Bronchial epithelial cell (primary cell): ENCODE measurements around the gene NR1H3. TPM values are rescaled to one million over a fixed set of nuclear protein-coding genes. Genes with fewer than 3 reads are reported as not detected.

Experiments used
- DNase-seq: peaks from one replicate; pipeline ENCODE4 v3.0.0-alpha.2; 2010; ENCODE audit warnings: low read depth
- FAIRE-seq: peaks from 2 replicates; lab custom pipeline; 2011; peaks lifted over from hg19 to GRCh38; lab: Jason Lieb, UNC
- H3K27me3 ChIP-seq: 2 replicates; pipeline ENCODE4 v1.5.1; 2011; ENCODE audit warnings: low read length; ENCODE audit not compliant: control insufficient read depth, insufficient read depth
- H3K36me3 ChIP-seq: 2 replicates; pipeline ENCODE4 v1.5.1; 2011; ENCODE audit warnings: low read length; ENCODE audit not compliant: control insufficient read depth, insufficient read depth
- H3K4me3 ChIP-seq: 2 replicates; pipeline ENCODE4 v1.5.1; 2011; ENCODE audit warnings: mild to moderate bottlenecking, low read depth, low read length, control low read depth
- total RNA-seq: library from RNA; depleted of rRNA; stranded (reverse); fragments of >200 nt; gene quantifications from 2 replicates; pipeline ENCODE4 v1.2.1, GENCODE V29; 2014
- TF ChIP-seq, protein P1 (sequence below): IDR thresholded peaks from 2 replicates; pipeline ENCODE4 v1.5.1; 2011; ENCODE audit warnings: mild to moderate bottlenecking, moderate library complexity, low read length, control low read depth, inconsistent platforms; ENCODE audit not compliant: insufficient read depth, severe bottlenecking

Gene NR1H3
- total RNA-seq, 1 donor from 2014 or later = 9.5 TPM

DNA sequence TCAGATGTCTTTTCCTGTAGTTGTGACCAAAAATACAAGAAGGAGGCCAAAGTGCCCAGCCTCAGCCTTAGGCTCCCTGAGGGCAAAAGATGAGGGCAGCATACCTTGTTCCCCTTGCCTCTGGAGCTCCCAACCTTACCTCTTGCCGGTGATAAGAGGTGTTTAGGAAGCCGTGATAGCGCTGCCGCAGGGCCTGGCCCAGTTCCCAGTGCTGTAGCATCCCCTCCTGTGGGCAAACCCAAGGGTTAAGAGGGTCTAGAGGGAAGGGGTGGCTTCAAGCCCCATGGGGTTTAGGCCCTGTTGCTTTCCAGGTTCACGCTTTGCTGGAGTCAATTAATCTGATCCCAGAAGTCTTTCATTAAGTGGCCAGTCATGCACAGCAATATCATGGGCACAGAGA is 10.3 kb upstream of the NR1H3 start:
- Histone ChIP-seq H3K27me3 (no peaks in the 10 kb centered on the region), H3K36me3 (peaks cover 17% of the 10 kb centered on the region), H3K4me3 (no peak overlapping the region)
- no peak for FAIRE-seq
- TF ChIP-seq, protein P1, sequence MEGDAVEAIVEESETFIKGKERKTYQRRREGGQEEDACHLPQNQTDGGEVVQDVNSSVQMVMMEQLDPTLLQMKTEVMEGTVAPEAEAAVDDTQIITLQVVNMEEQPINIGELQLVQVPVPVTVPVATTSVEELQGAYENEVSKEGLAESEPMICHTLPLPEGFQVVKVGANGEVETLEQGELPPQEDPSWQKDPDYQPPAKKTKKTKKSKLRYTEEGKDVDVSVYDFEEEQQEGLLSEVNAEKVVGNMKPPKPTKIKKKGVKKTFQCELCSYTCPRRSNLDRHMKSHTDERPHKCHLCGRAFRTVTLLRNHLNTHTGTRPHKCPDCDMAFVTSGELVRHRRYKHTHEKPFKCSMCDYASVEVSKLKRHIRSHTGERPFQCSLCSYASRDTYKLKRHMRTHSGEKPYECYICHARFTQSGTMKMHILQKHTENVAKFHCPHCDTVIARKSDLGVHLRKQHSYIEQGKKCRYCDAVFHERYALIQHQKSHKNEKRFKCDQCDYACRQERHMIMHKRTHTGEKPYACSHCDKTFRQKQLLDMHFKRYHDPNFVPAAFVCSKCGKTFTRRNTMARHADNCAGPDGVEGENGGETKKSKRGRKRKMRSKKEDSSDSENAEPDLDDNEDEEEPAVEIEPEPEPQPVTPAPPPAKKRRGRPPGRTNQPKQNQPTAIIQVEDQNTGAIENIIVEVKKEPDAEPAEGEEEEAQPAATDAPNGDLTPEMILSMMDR = no peak
- DNase-seq = no peak

DNA sequence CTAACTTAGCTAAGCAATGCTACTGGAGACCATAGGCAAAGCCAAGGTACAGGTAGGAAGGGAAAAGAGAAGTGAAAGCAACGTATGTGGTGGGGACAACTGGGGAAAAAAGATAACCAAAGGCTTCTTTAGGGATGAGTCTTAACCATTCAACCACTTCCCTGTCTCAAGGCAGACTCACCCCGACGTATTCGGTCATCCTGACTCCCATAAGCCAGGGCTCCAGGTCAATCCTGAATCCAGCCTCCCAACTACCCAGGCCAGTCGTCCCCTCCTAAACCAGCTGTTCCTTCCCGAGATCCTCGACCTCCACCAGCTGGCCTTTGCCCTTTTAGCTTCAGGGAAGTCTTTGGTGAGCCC is 9.5 kb upstream of the NR1H3 start:
- peak overlapping the region; percentile 69 for H3K4me3 ChIP-seq
- TF ChIP-seq, protein P1 = no peak
- H3K36me3 ChIP-seq = peaks cover 13% of the 10 kb centered on the region
- H3K27me3 ChIP-seq = no peaks in the 10 kb centered on the region
- FAIRE-seq = no peak
- no peak for DNase-seq

DNA sequence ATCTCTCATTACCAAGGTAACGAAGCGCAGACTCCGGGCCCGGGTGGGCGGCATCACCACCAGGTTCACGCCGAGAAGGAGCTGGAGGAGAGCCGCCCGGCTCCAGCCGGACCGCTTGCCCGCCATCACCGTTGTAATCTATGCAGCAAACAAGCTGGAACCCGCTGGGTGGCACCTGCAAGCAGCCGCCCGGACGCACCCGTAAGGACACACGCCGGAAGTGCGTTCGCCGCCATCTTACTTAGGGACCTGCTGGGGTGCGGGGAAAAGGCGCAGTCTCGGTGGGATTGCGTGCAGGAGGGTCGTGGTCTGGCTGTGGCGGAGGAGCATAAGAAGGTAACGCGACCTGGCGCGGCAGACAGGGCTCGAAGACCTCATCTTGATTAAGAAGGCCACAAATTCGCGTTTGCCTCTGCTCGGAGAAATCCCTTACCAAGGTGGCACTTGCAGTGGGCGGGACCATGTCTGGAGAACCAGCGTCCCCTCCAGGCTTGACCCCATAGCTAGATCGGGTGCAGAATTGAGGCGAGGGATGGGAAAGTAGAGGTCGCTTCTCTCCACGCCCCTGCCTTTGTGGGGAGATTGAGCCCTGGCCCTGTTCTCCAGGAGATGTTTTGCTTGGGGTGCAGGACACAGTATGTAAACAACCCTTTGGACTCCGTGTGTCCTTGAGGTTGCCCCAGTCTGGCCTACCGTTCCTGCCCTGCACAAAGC is 9.0 kb upstream of the NR1H3 start, which contains the start of gene ACP2:
ACP2 (minus strand) TSS at position 151 of the 714 bp plus-strand sequence; CDS start at position 126, 25 bp downstream.
- TF ChIP-seq, protein P1 = peak; percentile 23
- no peaks in the 10 kb centered on the region for H3K27me3 ChIP-seq
- H3K4me3 ChIP-seq = peak within 1 kb of the TSS; percentile 69
- FAIRE-seq (no peak), DNase-seq (peak; percentile 74)
- H3K36me3 ChIP-seq = peaks cover 13% of the 10 kb centered on the region

DNA sequence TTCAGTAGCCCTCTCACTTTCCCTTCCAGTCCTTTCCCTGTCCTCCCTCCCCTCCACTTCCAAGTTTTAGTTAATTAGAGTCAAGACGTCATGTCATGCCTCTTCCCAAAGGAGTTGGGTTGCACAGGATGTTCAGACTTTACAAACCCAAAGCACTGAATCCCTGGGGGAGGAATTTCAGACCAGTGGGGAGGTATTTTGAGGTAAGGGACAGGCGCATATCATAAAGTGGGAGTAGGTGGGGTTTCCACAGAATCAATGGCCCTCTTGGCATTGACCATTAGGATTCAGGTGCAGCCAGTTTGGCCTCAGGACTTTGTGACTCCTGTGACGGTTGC is 8.4 kb upstream of the NR1H3 start:
- FAIRE-seq (no peak), DNase-seq (no peak)
- H3K36me3 ChIP-seq = peaks cover 13% of the 10 kb centered on the region
- peak overlapping the region; percentile 69 for H3K4me3 ChIP-seq
- H3K27me3 ChIP-seq = no peaks in the 10 kb centered on the region
- TF ChIP-seq, protein P1 = no peak

DNA sequence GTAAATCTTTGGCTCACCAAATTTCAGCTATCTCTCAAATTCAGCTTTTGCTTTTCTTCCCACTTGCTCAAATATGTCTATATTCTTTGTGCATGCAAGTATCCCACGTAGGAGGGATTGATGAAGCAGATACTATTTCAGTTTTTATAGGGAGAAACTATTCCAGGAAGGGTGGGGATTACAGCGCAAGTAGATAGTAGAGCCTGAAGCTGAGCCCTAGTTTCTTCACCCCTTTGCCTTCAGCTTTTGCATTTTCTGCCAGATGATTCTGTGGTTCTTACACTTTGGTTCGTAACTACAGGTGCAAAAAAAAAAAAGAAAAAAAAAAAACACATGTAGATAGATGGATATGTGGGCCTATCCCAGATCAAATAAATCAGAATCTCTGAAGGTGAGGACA is 6.0 kb upstream of the NR1H3 start:
- FAIRE-seq (no peak), DNase-seq (no peak)
- TF ChIP-seq, protein P1 = no peak
- H3K36me3 ChIP-seq = peaks cover 2% of the 10 kb centered on the region
- no peak overlapping the region for H3K4me3 ChIP-seq
- H3K27me3 ChIP-seq = no peaks in the 10 kb centered on the region

DNA sequence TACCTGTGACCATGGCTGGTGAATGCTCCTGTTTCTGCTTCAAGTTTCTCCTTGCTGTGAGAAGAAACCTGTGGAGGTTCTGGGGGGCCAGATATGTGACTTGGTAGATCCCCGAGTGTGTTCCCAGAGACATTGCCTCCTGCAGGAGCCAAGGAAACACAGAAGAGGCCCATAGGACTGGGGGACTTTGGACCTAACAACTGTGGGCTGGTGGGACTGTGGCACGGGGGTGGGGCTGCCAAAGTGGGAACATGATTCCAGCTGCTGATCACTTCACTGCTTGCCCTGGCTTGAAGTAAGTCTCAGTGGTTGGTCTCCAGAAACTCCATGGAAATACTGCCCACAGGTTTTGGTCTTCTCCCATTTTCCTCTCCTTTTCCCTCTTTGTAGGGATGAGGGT is 4.1 kb upstream of the NR1H3 start:
- TF ChIP-seq, protein P1 = no peak
- H3K27me3 ChIP-seq = no peaks in the 10 kb centered on the region

More for the DNA sequence above, 4.1 kb upstream of the NR1H3 start:
- Histone ChIP-seq H3K4me3 (no peak overlapping the region), H3K36me3 (no peaks in the 10 kb centered on the region)
- no peak for DNase-seq
- no peak for FAIRE-seq
